ENCODE results near the gene CPSF4.
"Not testable (repeated sequence)": the region's sequence is repeated elsewhere in the genome, so short reads cannot be mapped to it uniquely, and the experiment has no call there.

Gene CPSF4

DNA sequence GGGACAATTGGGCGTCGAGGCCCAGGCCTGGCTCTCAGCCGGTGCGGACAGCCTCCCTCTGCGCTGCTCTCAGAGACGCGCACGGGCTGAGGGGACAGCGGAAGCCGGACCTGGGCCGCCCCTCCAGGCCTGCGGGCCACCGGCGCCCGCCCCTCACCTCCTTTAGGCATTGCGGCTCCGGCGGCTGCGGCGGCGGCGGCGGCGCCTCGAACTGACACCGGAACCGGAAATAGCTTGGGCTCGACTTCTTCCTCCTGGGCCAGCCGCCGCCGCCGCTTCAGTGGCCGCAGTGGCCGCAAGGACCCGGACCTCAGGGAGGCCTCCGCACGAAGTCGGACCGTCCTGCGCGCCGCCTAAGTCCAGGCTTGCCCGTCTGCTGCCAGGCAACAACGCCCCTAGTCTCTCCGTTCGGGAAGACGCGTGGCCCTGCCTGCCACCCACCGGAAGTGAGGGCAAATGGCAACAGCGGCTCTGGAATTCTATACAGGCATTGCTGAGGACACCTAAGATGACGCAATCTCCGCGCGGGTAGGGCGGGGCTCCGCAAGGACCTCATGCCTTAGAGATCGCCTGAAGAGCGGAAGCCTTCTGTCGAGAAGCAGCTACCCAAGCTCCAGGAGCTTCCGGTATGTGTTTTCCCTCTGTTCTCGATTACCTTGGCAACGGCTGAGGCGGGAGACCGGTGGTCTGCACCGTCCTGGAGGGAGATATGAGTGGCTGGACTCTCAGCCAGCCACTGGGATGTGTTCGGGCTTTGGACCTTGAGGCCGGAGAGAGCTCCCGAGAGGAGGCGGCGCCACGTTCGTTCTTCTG is 30.2 kb upstream of the CPSF4 start, which contains the start of the genes BUD31 and PDAP1:
Gene BUD31 (plus strand): TSS at position 591 of the 813 bp plus-strand sequence. CDS start 2,124 bp downstream, outside the sequence.
Gene PDAP1 (minus strand): TSS at position 219 of the 813 bp plus-strand sequence. CDS start 49 bp downstream, at position 170.
- DNase-seq: peak; percentile 98

DNA sequence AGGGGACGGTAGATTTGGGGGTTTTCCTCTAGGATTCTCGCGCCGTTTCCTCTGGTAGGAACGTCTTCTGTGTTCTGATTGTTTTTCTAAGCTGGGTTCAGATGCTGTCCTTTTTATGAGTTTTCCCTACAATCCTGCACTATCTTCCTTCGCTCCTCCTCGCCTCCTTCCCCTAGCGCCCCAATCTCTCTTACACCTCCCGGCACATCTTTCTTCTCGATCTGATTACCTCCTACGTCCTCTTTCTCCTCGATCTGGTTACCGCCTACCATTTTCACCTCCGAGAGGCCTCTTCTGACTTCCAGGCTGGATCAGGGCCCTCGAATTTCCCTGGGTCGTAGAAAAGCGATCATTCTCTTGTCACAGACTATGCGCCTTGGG is 29.6 kb upstream of the CPSF4 start:
- peak; percentile 29 for DNase-seq

DNA sequence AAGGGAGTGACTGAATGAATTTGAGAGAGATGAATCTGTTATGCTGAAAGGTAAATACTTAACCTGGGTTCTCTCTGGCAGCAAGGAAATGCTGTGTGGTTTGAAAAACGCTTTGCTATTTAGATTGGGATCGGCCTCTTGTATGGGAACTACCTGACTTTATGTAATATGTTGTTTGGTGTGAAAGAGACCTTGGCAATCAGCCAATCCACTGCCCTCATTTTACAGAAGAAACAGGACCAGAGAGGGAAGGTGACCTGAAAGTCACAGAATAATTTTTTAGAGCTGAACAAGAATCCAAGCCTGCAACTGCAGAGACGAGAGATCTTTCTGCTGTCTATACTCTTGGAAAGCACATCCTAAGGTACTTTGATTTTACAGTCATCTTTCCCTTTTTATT is 28.9 kb upstream of the CPSF4 start:
- DNase-seq: peak; percentile 39

DNA sequence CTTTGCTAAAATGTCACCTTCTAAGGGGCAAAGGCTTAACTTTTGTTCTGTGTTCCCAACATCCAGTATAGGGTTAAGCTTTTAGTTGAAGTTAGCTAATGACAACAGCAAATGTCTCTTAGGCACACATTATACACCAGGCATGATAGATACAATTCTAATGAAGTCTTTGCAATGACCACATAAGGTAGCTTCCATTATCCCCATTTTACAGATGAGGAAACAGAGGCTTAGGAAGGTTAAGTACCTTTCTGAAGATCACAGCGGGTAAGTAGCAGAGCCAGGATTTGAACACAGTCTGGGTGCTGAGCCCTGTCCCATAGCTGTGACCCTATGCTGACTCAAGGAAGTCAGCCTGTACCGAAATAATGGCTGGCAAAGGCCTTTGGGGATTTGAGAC is 28.1 kb upstream of the CPSF4 start:
- DNase-seq: no peak

DNA sequence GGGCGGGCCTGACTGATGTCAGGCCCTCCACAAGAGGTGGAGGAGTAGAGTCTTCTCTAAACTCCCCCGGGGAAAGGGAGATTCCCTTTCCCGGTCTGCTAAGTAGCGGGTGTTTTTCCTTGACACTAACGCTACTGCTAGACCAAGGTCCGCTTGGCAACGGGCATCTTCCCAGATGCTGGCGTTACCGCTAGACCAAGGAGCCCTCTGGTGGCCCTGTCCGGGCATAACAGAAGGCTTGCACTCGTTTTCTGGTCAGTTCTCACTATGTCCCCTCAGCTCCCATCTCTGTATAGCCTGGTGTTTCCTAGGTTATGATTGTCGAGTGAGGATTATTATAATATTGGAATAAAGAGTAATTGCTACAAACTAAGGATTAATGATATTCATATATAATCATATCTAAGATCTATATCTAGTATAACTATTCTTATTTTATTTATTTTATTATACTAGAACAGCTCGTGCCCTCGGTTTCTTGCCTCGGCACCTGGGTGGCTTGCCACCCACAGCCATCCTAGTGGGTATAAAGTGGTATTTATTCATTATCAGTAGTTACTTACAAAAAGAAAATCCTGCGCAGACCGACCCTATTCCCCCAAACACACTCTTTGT is 23.1 kb upstream of the CPSF4 start:
- peak; percentile 42 for DNase-seq

DNA sequence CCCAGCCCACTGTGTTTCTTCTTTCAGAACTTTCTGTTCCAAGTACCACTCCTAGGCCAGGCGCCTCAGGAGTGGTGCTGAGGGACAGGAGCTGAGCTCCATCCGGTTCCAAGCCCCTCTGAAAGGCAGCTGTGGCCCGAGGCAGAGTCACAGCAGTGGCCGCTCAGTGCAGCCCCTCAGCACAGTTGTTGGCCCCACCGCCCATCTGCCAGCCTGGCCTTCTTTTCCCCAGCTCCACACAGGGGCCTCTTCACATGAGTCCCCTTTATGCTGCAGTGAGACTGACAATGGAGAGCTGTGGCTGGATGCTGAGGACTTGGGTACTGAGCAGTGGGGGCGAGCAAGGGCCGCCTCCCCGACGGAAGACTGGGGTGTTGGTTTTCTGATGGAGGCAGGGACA is 20.5 kb upstream of the CPSF4 start:
- DNase-seq: no peak

DNA sequence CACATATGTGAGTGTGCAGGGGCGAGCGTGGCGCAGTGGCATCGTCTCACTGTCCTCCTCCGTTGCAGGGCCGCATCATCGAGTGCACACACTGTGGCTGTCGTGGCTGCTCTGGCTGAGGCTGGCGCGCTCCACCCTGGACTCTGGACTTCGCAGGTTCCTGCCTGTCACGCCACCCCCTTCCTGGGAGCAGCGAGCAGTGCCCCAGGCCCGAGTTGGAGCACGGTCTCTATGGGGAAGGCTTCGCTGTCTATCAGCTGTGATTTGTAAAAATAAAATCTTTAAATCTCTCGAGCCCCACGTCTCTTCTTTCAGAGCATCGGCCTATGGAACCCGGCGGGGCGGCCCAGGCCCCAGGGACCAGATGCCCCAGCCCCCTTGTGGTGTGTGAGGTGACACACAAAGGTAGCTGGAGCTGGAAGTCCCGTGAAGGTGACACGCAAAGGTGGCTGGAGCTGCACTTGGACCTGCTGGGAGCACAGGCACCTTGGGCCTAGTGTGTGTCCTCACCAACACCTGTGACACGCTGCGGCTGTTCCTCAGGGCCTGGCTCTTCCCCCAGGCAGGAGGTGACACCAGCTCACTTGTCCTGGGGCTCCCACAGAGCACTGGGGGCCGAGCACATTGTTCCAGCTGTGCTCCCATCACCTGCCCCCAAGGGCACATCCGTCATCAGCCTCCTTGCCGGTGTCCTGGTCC is 19.3 kb upstream of the CPSF4 start:
- DNase-seq: no peak

DNA sequence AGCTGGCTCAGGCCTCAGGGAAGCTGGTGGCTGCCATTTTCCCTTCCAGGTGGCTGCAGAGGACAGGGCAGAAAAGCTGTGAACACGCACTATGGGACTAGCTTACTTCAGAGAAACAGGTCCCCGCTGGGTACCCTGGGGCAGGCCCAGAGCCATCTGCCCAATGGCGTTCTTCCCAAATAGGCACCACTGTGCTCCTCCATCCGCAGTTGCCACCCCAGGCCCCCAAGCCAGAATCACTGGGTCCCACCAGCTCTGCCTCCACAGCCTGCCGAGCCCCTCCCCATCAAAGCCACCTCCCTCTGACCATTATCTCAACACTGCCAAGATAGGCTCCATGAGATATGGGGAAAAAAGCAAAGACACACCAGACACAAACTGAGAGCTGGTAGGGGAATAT is 18.5 kb upstream of the CPSF4 start:
- no peak for DNase-seq

DNA sequence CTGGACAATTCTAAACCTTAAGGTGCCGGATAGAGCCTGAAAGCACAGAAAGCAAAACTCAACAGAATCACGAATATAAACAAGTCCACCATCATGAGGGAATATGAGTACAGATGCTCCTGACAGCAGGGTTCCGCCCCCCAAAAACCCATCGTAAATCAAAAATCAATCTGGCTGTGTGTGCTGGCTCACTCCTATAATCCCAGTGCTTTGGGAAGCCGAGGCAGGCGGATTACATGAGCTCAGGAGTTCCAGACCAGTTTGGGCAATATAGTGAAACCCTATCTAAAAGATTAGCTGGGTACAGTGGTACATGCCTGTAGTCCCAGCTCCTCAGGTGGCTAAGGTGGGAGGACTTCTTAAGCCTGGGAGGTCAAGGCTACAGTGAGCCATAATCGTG is 17.8 kb upstream of the CPSF4 start:
- no peak for DNase-seq

DNA sequence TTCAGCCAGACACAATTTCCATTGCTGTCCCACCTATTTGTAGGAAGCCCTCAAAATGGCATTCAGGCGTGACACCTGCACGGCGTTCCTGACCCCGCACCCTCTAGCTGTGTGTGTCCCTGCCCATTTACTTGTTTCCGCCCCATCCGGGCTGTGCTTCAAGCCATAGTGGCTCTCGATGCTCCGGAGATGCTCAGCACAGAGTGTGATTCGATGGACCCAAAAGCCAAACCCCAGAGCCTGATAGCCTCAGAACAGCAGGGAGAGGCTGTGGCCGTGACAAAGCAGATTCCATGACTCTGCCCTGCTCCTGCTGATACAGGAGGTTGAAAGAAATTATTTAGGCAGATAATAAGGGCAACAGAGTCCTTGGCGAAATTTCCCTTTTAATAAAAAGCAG is 16.6 kb upstream of the CPSF4 start:
- DNase-seq: no peak

DNA sequence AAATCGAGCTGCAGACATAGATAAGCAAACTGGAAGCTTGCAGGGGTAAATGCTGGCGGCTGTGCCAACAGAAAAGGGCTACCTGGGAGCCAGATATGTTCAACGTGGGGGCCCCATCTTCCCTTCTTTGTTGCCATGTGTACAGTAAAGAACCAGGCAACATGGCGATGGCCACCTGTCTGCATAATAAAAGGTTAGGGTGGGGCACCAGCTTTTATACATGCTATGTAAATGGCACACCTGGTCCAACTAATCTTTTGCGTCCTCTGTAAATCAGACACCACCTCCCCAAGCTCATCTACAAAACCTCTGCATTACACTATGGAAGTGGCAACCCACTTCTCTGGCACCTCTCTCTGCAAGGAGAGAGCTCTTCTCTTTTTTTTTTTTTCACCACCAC is 16.1 kb upstream of the CPSF4 start:
- DNase-seq: no peak

DNA sequence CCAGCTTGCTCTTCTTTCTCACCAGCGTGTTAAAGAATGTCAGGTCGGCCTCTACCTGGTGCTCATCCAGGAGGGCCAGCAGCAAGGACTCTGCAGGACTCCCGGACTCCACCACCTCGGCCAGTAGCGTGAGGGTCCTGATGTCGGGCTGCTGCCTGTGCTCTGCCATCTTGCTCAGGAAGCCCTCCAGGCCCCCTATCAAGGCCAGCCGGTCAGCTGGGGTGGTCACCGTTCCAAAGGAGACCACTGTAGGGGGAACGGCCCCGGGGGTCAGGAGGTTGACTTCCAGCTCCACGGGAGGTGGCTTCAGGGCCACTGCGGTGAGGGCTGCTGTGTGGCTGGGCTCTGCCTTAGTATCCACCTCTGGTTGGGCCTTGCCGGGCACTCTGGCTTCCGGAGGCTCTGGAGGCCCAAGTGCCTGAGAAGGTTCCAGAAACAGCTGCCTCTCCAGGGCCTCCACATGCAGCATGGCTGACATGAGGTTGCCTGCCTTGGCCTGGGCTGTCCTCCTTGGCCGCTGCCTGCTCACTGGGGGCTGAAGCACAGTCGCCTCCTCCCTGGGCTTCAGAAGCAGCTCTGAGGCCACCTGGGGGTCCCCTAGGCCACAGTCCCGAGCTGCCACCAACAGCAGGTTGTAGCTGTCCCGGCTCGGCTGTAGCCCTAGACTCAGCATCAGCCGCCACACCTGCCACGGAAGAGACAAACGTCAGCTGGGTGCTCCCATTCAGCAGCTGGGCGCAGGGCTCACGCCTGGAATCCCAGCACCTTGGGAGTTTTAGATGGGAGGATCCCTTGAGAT is 13.6 kb upstream of the CPSF4 start:
- no peak for DNase-seq

DNA sequence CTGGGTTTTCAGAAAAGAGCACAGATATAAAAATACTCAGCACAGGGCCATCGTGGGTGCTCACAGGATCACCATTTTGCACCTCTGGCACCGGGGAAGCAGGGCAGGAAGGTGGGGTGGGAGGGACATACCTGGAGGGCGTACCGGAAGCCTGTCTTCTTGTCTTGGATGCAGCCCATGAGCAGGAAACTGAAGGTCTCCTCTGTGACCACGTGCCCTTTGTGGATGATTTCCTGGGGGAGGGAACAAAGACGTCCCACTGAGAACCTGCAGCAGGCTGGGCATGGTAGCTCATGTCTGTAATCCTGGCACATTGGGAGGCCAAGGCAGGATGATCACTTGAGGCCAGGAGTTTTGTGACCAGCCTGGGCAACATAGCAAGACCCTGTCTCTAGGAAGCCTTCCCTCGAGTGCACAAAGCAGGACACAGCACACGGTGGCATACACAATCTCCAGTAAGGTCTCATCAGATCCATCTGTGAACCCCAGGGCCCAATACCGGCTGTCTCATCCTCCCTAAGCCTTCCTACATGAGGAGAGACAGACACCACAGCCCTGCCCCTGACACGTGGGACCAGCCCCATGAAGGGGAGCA is 9.7 kb upstream of the CPSF4 start:
- DNase-seq: peak; percentile 29

DNA sequence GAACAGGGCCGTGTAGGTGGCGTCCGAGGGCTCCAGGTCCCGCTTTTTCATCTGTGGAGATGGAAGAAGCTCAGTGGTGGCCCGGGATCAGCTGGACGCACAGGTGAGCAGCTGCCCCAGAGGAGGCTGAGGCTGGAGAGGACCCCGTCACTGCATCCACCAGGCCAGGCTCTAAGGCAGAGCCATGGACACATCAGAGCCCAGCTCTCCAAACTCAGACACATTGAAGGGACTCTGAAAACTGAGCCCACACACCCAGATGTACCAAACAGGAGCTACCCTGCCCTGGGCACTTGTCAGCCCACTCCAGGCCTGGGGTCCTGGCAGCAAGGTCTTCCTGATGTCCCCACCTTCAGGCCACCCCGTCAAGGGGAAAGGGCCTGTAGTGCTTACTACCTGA is 9.0 kb upstream of the CPSF4 start:
- DNase-seq: no peak

DNA sequence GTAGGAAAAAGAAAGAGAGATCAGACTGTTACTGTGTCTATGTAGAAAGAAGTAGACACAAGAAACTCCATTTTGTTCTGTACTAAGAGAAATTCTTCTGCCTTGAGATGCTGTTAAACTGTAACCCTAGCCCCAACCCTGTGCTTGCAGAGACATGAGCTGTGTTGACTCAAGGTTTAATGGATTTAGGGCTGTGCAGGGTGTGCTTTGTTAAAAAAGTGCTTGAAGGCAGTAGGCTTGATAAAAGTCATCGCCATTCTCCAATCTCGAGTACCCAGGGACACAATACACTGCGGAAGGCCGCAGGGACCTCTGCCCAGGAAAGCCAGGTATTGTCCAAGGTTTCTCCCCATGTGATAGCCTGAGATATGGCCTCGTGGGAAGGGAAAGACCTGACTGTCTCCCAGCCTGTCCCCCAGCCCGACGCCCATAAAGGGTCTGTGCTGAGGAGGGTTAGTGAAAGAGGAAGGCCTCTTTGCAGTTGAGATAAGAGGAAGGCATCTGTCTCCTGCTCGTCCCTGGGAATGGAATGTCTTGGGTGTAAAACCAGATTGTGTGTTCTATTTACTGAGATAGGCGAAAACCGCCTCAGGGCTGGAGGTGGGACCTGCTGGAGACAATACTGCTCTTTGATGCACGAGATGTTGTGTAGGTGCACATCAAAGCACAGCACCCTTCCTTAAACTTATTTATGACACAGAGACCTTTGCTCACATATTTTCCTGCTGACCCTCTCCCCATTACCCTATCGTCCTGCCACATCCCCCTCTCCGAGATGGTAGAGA is 6.8 kb upstream of the CPSF4 start:
- DNase-seq: not testable (repeated sequence)

DNA sequence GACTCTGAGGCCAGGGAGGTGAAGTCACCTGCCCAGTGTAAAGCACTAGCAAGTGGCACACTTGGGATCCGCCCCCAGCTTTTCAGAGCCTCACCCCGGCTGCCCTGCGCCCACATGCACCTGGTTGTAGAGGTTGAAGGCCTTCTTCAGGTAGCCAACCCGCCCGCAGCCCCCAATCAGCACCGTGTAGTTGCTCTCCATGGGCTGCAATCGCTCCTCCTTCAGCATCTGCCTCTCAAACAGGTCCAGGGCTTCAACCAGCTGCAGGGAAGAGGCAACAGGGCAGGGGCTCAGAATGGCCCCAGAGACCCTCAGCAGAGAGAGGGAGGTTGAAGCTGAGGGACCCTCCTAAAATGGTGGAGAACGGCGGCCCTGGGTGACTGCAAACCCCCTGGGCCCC is 5.6 kb upstream of the CPSF4 start:
- DNase-seq: no peak

DNA sequence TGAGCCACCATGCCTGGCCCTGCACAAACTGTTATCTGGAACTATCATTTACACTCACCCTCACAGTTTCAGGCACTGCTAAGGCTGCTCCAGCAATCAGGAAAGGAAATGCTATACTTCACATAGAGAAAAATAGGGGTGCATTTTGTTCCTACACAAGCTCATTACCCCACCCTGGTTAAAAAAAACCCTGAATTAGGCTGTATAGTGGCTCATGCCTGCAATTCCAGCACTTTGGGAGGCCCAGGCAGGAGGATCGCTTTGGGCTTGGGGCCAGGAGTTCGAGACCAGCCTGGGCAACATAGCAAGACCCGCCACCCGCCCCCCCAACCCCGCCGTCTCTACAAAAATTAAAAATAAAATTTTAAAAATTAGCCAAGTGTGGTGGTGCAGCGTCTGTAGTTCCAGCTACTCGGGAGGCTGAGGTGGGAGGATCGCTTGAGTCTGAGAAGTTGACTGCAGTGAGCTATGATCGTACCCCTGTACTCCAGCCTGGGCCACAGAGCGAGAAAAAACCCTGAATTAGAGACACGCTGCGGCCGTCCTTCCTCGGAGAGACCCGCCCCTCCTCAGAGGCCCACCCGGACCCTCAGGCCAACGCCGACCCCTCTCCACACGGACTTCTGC is 684 bp upstream of the CPSF4 start:
- DNase-seq: no peak

DNA sequence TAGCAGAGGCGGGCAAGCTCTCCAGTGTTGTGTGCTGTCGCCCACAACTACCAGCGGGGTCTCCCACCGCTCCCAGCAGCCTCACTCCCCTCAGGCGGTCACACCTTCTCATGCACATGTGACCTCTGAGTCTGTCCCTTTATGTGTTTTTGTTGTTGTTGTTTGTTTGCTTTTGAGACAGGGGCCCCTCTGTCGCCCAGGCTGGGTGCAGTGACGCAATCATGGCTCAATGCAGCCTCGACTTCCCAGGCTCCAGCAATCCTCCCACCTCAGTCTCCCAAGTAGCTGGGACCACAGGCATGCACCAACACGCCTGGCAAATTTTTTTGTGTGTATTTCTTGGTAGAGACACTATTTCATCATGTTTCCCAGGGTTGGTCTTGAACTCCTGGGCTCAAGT is 1.5 kb downstream of the CPSF4 start:
- no peak for DNase-seq

DNA sequence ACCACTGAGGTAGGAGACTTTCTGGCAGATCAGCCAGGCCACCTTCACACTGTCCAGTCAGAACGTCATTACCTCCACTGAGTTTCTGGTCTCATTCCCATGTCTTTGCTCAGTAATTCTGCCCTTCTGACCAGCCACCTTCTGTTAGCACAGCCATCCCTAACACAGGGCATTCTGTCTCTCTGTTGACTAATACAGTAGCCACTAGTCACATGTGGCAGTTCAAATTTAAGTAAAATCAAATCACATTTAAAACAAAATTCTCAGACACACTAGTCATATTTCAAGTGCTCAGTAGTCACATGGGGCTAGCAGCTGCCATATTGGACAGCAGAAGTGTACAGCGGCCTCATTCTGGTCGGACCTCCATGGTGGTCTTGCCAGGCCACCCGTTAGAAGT is 7.4 kb downstream of the CPSF4 start:
- no peak for DNase-seq

DNA sequence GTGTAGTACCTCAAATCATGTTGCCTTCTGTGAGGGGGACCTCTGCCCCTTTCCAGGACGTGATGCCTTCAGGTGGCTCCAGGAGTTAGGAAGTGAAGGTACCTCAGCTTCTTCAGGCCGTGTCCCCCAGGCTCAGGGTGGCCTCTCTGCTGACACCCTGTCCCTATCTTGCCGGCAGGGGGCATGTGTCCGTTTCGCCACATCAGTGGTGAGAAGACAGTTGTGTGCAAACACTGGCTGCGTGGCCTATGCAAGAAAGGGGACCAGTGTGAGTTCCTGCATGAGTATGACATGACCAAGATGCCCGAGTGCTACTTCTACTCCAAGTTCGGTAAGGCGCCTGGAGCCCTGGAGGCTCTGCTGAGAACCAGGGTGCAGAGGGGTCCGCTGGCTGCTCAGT is 9.2 kb downstream of the CPSF4 start:
- DNase-seq: peak; percentile 16

DNA sequence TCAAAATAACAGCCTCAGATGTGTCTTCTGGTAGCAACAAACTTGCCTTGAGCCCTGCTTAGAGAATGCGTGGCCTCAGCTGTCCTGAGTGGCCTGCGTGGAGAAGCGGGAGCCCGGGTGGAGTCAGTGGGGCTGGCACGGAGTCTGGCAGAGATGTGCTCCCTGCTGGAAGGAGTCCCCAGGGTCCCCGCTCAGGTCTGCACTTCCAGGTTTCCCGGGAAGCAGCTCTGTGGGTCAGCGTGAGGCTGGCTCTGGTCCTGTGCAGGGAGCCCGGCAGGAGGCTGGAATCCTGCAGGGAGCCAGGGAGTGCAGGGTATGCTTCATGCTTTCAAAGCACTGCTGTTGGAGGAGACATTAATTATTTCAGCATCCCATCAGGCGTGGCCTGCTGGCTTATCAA is 10.1 kb downstream of the CPSF4 start:
- DNase-seq: no peak

All from CD4-positive, alpha-beta T cell treated with Interleukin-10 for 1 hour (primary cell).